ENCODE data around the gene ATMIN. TPM values are rescaled to one million over a fixed set of nuclear protein-coding genes. Genes with fewer than 3 reads are reported as not detected.

Gene ATMIN
- total RNA-seq, 1 experiment from 2014 or later: 46.7 TPM

DNA sequence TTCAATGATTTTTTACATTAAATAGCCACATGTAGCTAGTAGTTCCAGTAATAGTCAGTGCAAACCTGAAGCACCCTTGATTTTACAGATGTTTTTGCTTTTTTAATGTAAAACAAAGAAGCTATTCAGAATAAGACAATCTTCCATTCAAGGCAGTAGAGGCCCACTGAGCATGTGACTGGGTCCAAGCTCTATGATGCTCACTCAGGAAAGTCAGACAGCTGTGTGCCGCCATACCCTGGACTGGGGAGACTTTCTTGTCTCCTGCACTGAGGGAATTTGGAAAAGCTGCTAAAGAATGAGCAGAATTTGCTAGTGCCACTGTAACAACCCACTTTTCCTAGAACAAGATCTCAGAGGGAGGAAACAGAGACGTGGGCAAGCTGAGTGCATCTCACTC lies 17.1 kb upstream of the ATMIN start:
- Histone ChIP-seq H3K27me3 (ENCODE audit: insufficient read depth, low read length) (no peaks in the 10 kb centered on the region), H3K4me2 (ENCODE audit: low read length) (no peak overlapping the region), H3K79me2 (ENCODE audit: insufficient read depth, low read length) (no peaks in the 10 kb centered on the region), H4K20me1 (ENCODE audit: insufficient read depth) (no peaks in the 10 kb centered on the region), H2AFZ (ENCODE audit: low read depth, low read length, poor library complexity, severe bottlenecking) (no peak overlapping the region), H3K9me2 (ENCODE audit: insufficient read depth) (no peaks in the 10 kb centered on the region), H3K27ac (ENCODE audit: low read depth, low read length) (no peak overlapping the region), H3K36me3 (ENCODE audit: control insufficient read depth in 1 of 2, insufficient read depth in 2 of 2, low read length in 2 of 2) (peaks cover 78 to 81% of the 10 kb centered on the region in 2 experiments), H3K9ac (ENCODE audit: low read length) (no peak overlapping the region), H3K9me3 (ENCODE audit: control insufficient read depth in 1 of 2, insufficient read depth in 1 of 2, low read depth in 1 of 2, low read length in 2 of 2) (no peaks in the 10 kb centered on the region), H3K4me3 (replicated peaks in 1 of 2; ENCODE audit: low read depth in 1 of 2, low read length in 2 of 2) (no peak overlapping the region), H3K4me1 (ENCODE audit: control insufficient read depth in 1 of 2, insufficient read depth in 2 of 2, low read length in 2 of 2) (no peaks in the 10 kb centered on the region)
- no TSS peak for BruUV-seq (replicated peaks)
- intact Hi-C loops (cut with micrococcal nuclease): no loop called here
- no peak for TF ChIP-seq SP1 (IDR thresholded peaks at IDR 0.05; ENCODE audit: low read depth)
- TF ChIP-seq, protein P1, sequence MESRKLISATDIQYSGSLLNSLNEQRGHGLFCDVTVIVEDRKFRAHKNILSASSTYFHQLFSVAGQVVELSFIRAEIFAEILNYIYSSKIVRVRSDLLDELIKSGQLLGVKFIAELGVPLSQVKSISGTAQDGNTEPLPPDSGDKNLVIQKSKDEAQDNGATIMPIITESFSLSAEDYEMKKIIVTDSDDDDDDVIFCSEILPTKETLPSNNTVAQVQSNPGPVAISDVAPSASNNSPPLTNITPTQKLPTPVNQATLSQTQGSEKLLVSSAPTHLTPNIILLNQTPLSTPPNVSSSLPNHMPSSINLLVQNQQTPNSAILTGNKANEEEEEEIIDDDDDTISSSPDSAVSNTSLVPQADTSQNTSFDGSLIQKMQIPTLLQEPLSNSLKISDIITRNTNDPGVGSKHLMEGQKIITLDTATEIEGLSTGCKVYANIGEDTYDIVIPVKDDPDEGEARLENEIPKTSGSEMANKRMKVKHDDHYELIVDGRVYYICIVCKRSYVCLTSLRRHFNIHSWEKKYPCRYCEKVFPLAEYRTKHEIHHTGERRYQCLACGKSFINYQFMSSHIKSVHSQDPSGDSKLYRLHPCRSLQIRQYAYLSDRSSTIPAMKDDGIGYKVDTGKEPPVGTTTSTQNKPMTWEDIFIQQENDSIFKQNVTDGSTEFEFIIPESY (IDR thresholded peaks at IDR 0.05; ENCODE audit: extremely low read depth, insufficient replicate concordance, low read length): no peak
- TF ChIP-seq, protein P2, sequence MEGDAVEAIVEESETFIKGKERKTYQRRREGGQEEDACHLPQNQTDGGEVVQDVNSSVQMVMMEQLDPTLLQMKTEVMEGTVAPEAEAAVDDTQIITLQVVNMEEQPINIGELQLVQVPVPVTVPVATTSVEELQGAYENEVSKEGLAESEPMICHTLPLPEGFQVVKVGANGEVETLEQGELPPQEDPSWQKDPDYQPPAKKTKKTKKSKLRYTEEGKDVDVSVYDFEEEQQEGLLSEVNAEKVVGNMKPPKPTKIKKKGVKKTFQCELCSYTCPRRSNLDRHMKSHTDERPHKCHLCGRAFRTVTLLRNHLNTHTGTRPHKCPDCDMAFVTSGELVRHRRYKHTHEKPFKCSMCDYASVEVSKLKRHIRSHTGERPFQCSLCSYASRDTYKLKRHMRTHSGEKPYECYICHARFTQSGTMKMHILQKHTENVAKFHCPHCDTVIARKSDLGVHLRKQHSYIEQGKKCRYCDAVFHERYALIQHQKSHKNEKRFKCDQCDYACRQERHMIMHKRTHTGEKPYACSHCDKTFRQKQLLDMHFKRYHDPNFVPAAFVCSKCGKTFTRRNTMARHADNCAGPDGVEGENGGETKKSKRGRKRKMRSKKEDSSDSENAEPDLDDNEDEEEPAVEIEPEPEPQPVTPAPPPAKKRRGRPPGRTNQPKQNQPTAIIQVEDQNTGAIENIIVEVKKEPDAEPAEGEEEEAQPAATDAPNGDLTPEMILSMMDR (IDR thresholded peaks at IDR 0.05 in 2 of 3, conservative IDR thresholded peaks at IDR 0.05 in 1 of 3; ENCODE audit: borderline replicate concordance in 1 of 3, insufficient read depth in 1 of 3, low read depth in 2 of 3, low read length in 2 of 3): no peak
- no peak for TF ChIP-seq RAD21 (IDR thresholded peaks at IDR 0.05; ENCODE audit: low read depth)
- no peak for TF ChIP-seq POLR2AphosphoS5 (IDR thresholded peaks at IDR 0.05; ENCODE audit: low read depth, low read length)
- no peak for TF ChIP-seq SRF (IDR thresholded peaks at IDR 0.05; ENCODE audit: low read depth)
- TF ChIP-seq JUND (IDR thresholded peaks at IDR 0.05): no peak
- TF ChIP-seq ZFX (IDR thresholded peaks at IDR 0.05): no peak
- TF ChIP-seq FOSL1 (IDR thresholded peaks at IDR 0.05; ENCODE audit: low read depth): no peak
- no peak for TF ChIP-seq CBX3 (IDR thresholded peaks at IDR 0.05; ENCODE audit: low read depth)
- TF ChIP-seq YY1 (IDR thresholded peaks at IDR 0.05; ENCODE audit: extremely low read depth, insufficient replicate concordance, low read depth, low read length): no peak
- no peak for TF ChIP-seq EZH2phosphoT487 (IDR thresholded peaks at IDR 0.05; ENCODE audit: borderline replicate concordance)
- TF ChIP-seq POLR2A (IDR thresholded peaks at IDR 0.05; ENCODE audit: borderline replicate concordance, extremely low read depth, insufficient read depth, insufficient read length): no peak
- no peak for TF ChIP-seq TCF7L2 (IDR thresholded peaks at IDR 0.05; ENCODE audit: borderline replicate concordance, extremely low read depth, insufficient read depth, insufficient read length)
- TF ChIP-seq EZH2 (IDR thresholded peaks at IDR 0.05): no peak
- ChIA-PET POLR2A (no interaction called here), CTCF (interaction anchor here (0.7 to 1.8 kb wide), 4 partner anchors 9 to 18 kb away, joined by 3 to 7 read pairs (median 4); partner anchors contain the start of genes ATMIN, CENPN and CMC2), RAD21 (ENCODE audit: low non-redundant PET in 1 of 2, low total read pairs in 2 of 2, uncharacterized antibody in 2 of 2, unreplicated experiment in 2 of 2) (no interaction called here)
- no peak for DNase-seq (ENCODE audit: low read depth, low spot score)
- no peak for ATAC-seq

All from HCT116 (cell line).